CD4-positive, alpha-beta T cell (primary cell): ENCODE data around the gene PTPRN2. TPM values are rescaled to one million over a fixed set of nuclear protein-coding genes. Genes with fewer than 3 reads are reported as not detected.

Experiments
- ATAC-seq: fragments of 200-7000 bp; cut with Tn5 transposase; one replicate; pipeline ENCODE4 v1.10.0; 2022; ENCODE audit warnings: mild to moderate bottlenecking; ENCODE audit not compliant: poor library complexity
- CTCF ChIA-PET: fragments of 350-600 bp; sonication (Branson Sonifier 250); formaldehyde crosslinking; loops from one replicate; lab custom pipeline; 2021; ENCODE audit warnings: antibody characterized with exemption, inconsistent platforms; lab: Charles Lee
- POLR2A ChIA-PET: fragments of 350-600 bp; sonication (Branson Sonifier 250); formaldehyde crosslinking; loops from one replicate; lab custom pipeline; 2021; ENCODE audit warnings: antibody characterized with exemption, inconsistent platforms; lab: Charles Lee
- DNase-seq, 14 experiments: peaks; one replicate each; pipeline ENCODE4 v3.0.0-alpha.2; 2013 to 2020; ENCODE audit warnings: mixed read lengths in 2 of 14
- H3K27ac ChIP-seq, 2 donors: one replicate each; pipeline versions ENCODE4 v1.5.1 to v1.7.0; 2013; ENCODE audit warnings: low read length in 2 of 2, low read depth in 1 of 2, mild to moderate bottlenecking in 1 of 2
- H3K27me3 ChIP-seq, 2 experiments: 1 replicate in 1 of 2; 2 replicates in 1 of 2; pipeline versions ENCODE4 v1.6.1 to v1.7.0; 2013; ENCODE audit warnings: low read length in 2 of 2, control low read depth in 1 of 2, mild to moderate bottlenecking in 1 of 2, moderate library complexity in 1 of 2; ENCODE audit not compliant: insufficient read depth in 2 of 2, control insufficient read depth in 1 of 2
- H3K36me3 ChIP-seq: one replicate; pipeline ENCODE4 v1.6.1; 2013; ENCODE audit warnings: low read length, control low read depth; ENCODE audit not compliant: insufficient read depth
- H3K4me1 ChIP-seq: one replicate; pipeline ENCODE4 v1.6.1; 2013; ENCODE audit warnings: low read length, control low read depth; ENCODE audit not compliant: insufficient read depth
- H3K4me3 ChIP-seq: one replicate; pipeline ENCODE4 v1.5.1; 2013; ENCODE audit warnings: mild to moderate bottlenecking, low read length, moderate library complexity
- H3K9me3 ChIP-seq, 2 experiments: 1 replicate in 1 of 2; 2 replicates in 1 of 2; pipeline versions ENCODE4 v1.6.1 to v1.7.0; 2013; ENCODE audit warnings: low read length in 2 of 2, mild to moderate bottlenecking in 2 of 2, control low read depth in 1 of 2, moderate library complexity in 1 of 2; ENCODE audit not compliant: control insufficient read depth in 1 of 2, insufficient read depth in 1 of 2
- H3K27ac Mint-ChIP-seq: one replicate; pipeline ENCODE4 v1.8.0; 2020; ENCODE audit warnings: mixed read lengths
- H3K27me3 Mint-ChIP-seq: one replicate; pipeline ENCODE4 v1.8.0; 2021; ENCODE audit warnings: mixed read lengths
- H3K36me3 Mint-ChIP-seq: one replicate; pipeline ENCODE4 v1.8.0; 2021; ENCODE audit warnings: low read depth, mixed read lengths
- H3K4me1 Mint-ChIP-seq: one replicate; pipeline ENCODE4 v1.8.0; 2021; ENCODE audit warnings: low read depth, mixed read lengths
- H3K4me3 Mint-ChIP-seq: one replicate; pipeline ENCODE4 v1.8.0; 2020; ENCODE audit warnings: mild to moderate bottlenecking, mixed read lengths
- H3K9me3 Mint-ChIP-seq: one replicate; pipeline ENCODE4 v1.8.0; 2020; ENCODE audit warnings: mixed read lengths
- intact Hi-C, 2 experiments: fragments of 100-400 bp; cut with DNase I in 1 of 2; cut with micrococcal nuclease in 1 of 2; formaldehyde crosslinking; loops; one replicate each; pipeline versions ENCODE4 v1.15.1 to v1.9.0; 2023 to 2025; cut with DNase I, micrococcal nuclease
- total RNA-seq, 174 experiments: library from RNA in 2 of 174; stranded (reverse) in 2 of 174; gene quantifications; one replicate each; pipeline ENCODE4 v1.2.3 and lab custom pipeline; 2021 to 2026
- TF ChIP-seq, protein P1 (sequence below): fragments of 200-600 bp; IDR thresholded peaks from one replicate; pipeline ENCODE4 v1.8.0; 2022; ENCODE audit warnings: antibody characterized with exemption, mild to moderate bottlenecking

Gene PTPRN2
- total RNA-seq, 2 experiments from 2014 or later, result 0.34 to 0.44 TPM

DNA sequence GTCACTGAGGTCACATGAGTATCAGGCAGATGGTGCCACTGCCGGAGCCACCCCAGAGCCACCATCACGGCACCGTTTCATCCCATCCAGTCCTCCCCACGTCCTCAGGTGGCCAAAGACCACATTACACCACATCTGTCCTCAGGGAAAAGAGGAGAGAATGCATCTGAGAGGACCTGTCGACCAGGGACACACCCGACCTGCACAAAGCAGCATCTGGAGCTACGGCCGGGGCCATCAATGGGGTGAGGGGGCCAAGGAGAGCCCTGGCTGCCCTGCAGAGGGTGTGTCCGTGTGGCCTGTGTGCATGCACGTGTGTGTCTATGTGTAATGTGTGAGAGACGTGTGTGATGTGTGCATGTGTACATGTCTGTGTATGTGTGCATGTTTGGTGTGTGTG lies 770.2 kb downstream of the PTPRN2 start:
- ChIA-PET CTCF (no interaction called here), POLR2A (no interaction called here)
- Mint-ChIP-seq H3K4me1 (peaks cover 8% of the 10 kb centered on the region), H3K4me3 (no peak overlapping the region), H3K27ac (no peak overlapping the region), H3K36me3 (no peaks in the 10 kb centered on the region), H3K9me3 (no peaks in the 10 kb centered on the region), H3K27me3 (no peaks in the 10 kb centered on the region)
- TF ChIP-seq, protein P1, sequence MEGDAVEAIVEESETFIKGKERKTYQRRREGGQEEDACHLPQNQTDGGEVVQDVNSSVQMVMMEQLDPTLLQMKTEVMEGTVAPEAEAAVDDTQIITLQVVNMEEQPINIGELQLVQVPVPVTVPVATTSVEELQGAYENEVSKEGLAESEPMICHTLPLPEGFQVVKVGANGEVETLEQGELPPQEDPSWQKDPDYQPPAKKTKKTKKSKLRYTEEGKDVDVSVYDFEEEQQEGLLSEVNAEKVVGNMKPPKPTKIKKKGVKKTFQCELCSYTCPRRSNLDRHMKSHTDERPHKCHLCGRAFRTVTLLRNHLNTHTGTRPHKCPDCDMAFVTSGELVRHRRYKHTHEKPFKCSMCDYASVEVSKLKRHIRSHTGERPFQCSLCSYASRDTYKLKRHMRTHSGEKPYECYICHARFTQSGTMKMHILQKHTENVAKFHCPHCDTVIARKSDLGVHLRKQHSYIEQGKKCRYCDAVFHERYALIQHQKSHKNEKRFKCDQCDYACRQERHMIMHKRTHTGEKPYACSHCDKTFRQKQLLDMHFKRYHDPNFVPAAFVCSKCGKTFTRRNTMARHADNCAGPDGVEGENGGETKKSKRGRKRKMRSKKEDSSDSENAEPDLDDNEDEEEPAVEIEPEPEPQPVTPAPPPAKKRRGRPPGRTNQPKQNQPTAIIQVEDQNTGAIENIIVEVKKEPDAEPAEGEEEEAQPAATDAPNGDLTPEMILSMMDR, result no peak
- Histone ChIP-seq H3K36me3 (no peaks in the 10 kb centered on the region), H3K27me3 (no peaks in the 10 kb centered on the region), H3K4me3 (no peak overlapping the region), H3K9me3 (peaks cover 0 to 21% of the 10 kb centered on the region in 2 experiments), H3K4me1 (peaks cover 3% of the 10 kb centered on the region), H3K27ac (no peak overlapping the region)
- no peak for DNase-seq
- intact Hi-C loops, result no loop called here
- no peak for ATAC-seq

DNA sequence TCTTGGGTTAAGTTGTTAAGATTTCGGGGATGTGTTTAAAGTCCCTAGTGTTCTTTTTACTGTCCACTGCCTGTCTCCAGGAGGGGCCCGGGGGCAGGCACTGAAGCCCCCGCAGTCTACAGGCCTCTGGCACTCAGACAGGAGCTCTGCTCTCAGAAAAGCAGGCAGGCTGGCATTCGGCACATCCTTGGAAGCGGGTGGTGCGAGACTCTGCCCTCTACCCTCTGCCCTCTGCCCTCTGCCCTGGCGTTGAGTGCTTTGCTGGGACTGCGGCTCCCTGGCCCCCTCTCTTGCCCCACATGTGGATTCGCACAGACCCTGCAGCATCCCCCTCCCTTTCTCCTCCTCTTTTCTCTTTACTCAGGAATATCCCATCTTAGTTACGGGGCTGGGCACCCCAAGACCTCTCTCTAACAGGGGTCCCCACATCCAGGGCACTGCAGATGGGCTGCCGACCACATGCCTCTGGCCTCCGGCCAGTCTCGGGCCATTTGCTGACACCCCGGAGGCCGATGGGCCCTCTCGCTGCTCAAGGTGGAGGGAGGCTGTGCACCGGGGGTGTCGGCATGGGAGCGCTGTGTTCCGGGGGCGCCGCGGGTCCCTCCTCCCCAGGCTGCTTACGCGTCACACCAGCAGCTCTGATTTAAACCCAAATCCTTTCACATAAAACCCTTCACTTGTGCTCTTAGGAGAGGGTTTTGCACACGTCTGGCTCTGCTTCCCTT lies 770.9 kb downstream of the PTPRN2 start:
- ChIA-PET POLR2A (no interaction called here), CTCF (no interaction called here)
- DNase-seq, result no peak
- H3K36me3 ChIP-seq, result no peaks in the 10 kb centered on the region
- H3K27me3 ChIP-seq, result no peaks in the 10 kb centered on the region
- H3K4me3 ChIP-seq, result no peak overlapping the region
- peaks cover 0 to 21% of the 10 kb centered on the region in 2 experiments for H3K9me3 ChIP-seq
- no peaks in the 10 kb centered on the region for H3K27me3 Mint-ChIP-seq
- H3K4me1 Mint-ChIP-seq, result peaks cover 8% of the 10 kb centered on the region
- no peak overlapping the region for H3K27ac ChIP-seq
- H3K4me1 ChIP-seq, result peaks cover 3% of the 10 kb centered on the region
- TF ChIP-seq, protein P1, result no peak
- no peaks in the 10 kb centered on the region for H3K9me3 Mint-ChIP-seq
- ATAC-seq, result no peak
- H3K4me3 Mint-ChIP-seq, result no peak overlapping the region
- intact Hi-C loops, result no loop called here
- no peaks in the 10 kb centered on the region for H3K36me3 Mint-ChIP-seq
- no peak overlapping the region for H3K27ac Mint-ChIP-seq

DNA sequence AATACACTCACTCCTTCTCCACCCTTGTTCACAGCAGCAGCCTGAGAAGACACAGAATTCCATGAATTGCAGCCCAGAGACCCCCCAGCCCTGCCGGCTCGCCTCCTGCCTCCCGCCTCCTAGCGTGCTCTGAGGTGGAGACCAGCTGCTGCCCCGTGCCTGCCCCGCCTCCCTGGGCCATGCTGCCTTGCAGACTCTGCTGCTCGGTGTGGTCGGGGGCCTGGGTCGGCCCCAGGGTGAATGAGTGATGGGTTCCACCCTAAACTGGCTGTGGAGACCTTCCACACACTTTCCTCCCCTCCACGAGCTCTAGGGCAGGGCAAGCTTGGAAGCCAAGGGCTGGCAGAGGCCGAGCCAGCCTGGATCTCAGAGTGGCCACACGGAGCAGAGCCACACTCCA lies 771.5 kb downstream of the PTPRN2 start:
- Histone ChIP-seq H3K27ac (no peak overlapping the region), H3K27me3 (no peaks in the 10 kb centered on the region), H3K4me1 (peaks cover 3% of the 10 kb centered on the region), H3K4me3 (no peak overlapping the region), H3K9me3 (peaks cover 0 to 21% of the 10 kb centered on the region in 2 experiments), H3K36me3 (no peaks in the 10 kb centered on the region)
- no peak overlapping the region for H3K27ac Mint-ChIP-seq
- no peaks in the 10 kb centered on the region for H3K36me3 Mint-ChIP-seq
- intact Hi-C loops, result no loop called here
- no peak for ATAC-seq
- TF ChIP-seq, protein P1, result no peak
- CTCF ChIA-PET, result no interaction called here
- H3K4me3 Mint-ChIP-seq, result no peak overlapping the region
- H3K4me1 Mint-ChIP-seq, result peaks cover 8% of the 10 kb centered on the region
- POLR2A ChIA-PET, result no interaction called here
- no peaks in the 10 kb centered on the region for H3K9me3 Mint-ChIP-seq
- DNase-seq, result no peak
- H3K27me3 Mint-ChIP-seq, result no peaks in the 10 kb centered on the region
